ENCODE results near the gene SND1.
"Not testable (repeated sequence)": the region's sequence is repeated elsewhere in the genome, so short reads cannot be mapped to it uniquely, and the experiment has no call there.

The SND1 gene

GRCh38 chr7:128104108-128104742, 452.2 kb downstream of the SND1 start:
- in situ Hi-C loops (cut with MboI; ENCODE audit: low sequenced_read_pairs): no loop called here

GRCh38 chr7:128105228-128106022, 453.4 kb downstream of the SND1 start:
- in situ Hi-C loops (cut with MboI; ENCODE audit: low sequenced_read_pairs): no loop called here

- in situ Hi-C loops (cut with MboI; ENCODE audit: low sequenced_read_pairs): no loop called here
Observed at GRCh38 chr7:128106821-128107220, 454.8 kb downstream of the SND1 start.

- in situ Hi-C loops (cut with MboI; ENCODE audit: low sequenced_read_pairs): not testable (repeated sequence)
Observed at GRCh38 chr7:128107516-128107915, 455.5 kb downstream of the SND1 start.

- in situ Hi-C loops (cut with MboI; ENCODE audit: low sequenced_read_pairs): no loop called here
Observed at GRCh38 chr7:128108129-128108528, 456.1 kb downstream of the SND1 start.

- in situ Hi-C loops (cut with MboI; ENCODE audit: low sequenced_read_pairs): no loop called here
Observed at GRCh38 chr7:128108641-128109423, 456.8 kb downstream of the SND1 start.

GRCh38 chr7:128109424-128109969, 457.5 kb downstream of the SND1 start:
- in situ Hi-C loops (cut with MboI; ENCODE audit: low sequenced_read_pairs): not testable (repeated sequence)

- in situ Hi-C loops (cut with MboI; ENCODE audit: low sequenced_read_pairs): no loop called here
Observed at GRCh38 chr7:128110641-128111364, 458.8 kb downstream of the SND1 start.

- in situ Hi-C loops (cut with MboI; ENCODE audit: low sequenced_read_pairs): no loop called here
Observed at GRCh38 chr7:128112018-128112780, 460.2 kb downstream of the SND1 start.

GRCh38 chr7:128112781-128113221, 460.8 kb downstream of the SND1 start:
- in situ Hi-C loops (cut with MboI; ENCODE audit: low sequenced_read_pairs): no loop called here

GRCh38 chr7:128113839-128114238, 461.8 kb downstream of the SND1 start:
- in situ Hi-C loops (cut with MboI; ENCODE audit: low sequenced_read_pairs): no loop called here

GRCh38 chr7:128114806-128115205, 462.8 kb downstream of the SND1 start:
- in situ Hi-C loops (cut with MboI; ENCODE audit: low sequenced_read_pairs): no loop called here

GRCh38 chr7:128115336-128115820, 463.4 kb downstream of the SND1 start:
- in situ Hi-C loops (cut with MboI; ENCODE audit: low sequenced_read_pairs): no loop called here

- in situ Hi-C loops (cut with MboI; ENCODE audit: low sequenced_read_pairs): no loop called here
Observed at GRCh38 chr7:128115821-128116723, 464.1 kb downstream of the SND1 start.

- in situ Hi-C loops (cut with MboI; ENCODE audit: low sequenced_read_pairs): no loop called here
Observed at GRCh38 chr7:128116740-128117139, 464.7 kb downstream of the SND1 start.

GRCh38 chr7:128117691-128118090, 465.7 kb downstream of the SND1 start:
- in situ Hi-C loops (cut with MboI; ENCODE audit: low sequenced_read_pairs): no loop called here

- in situ Hi-C loops (cut with MboI; ENCODE audit: low sequenced_read_pairs): no loop called here
Observed at GRCh38 chr7:128119036-128119435, 467.0 kb downstream of the SND1 start.

- in situ Hi-C loops (cut with MboI; ENCODE audit: low sequenced_read_pairs): no loop called here
Observed at GRCh38 chr7:128120116-128120515, 468.1 kb downstream of the SND1 start.
